T-cell (primary cell): Measurements from ENCODE around the gene PLAAT4. TPM values are rescaled to one million over a fixed set of nuclear protein-coding genes. Genes with fewer than 3 reads are reported as not detected.

Source experiments
- ATAC-seq, 4 experiments: fragments of 200-7000 bp in 3 of 4; fragments of 150-1000 bp in 1 of 4; cut with Tn5 transposase; replicated peaks in 1 of 4; 1 replicate in 3 of 4; 2 replicates in 1 of 4; pipeline ENCODE4 v1.10.0; 2021; ENCODE audit warnings: moderate library complexity in 3 of 4, mild to moderate bottlenecking in 2 of 4, moderate number of reproducible peaks in 1 of 4
- CTCF ChIA-PET, 2 donors: fragments of 300-600 bp; sonication (Branson Sonifier 250); formaldehyde crosslinking; loops; one replicate each; lab custom pipeline; 2022; ENCODE audit warnings: antibody characterized with exemption in 2 of 2; lab: Charles Lee
- POLR2A ChIA-PET, 2 donors: fragments of 300-600 bp; sonication (Branson Sonifier 250); formaldehyde crosslinking; loops; one replicate each; lab custom pipeline; 2022; ENCODE audit warnings: antibody characterized with exemption in 2 of 2; lab: Charles Lee
- DNase-seq, 35 experiments: peaks; one replicate each; pipeline versions ENCODE4 v3.0.0 to v3.0.0-alpha.2; 2013 to 2023
- H3K27ac ChIP-seq: one replicate; pipeline ENCODE4 v1.5.1; 2013; ENCODE audit warnings: low read length
- H3K27me3 ChIP-seq, 2 experiments: replicated peaks in 1 of 2; 1 replicate in 1 of 2; 2 replicates in 1 of 2; pipeline versions ENCODE4 v1.6.1 to v1.7.0; 2013; ENCODE audit warnings: low read length in 1 of 2, mixed read lengths in 1 of 2; ENCODE audit not compliant: control insufficient read depth in 2 of 2, insufficient read depth in 2 of 2; ENCODE audit errors: extremely low read depth in 1 of 2
- H3K36me3 ChIP-seq, 2 donors: 1 replicate in 1 of 2; 2 replicates in 1 of 2; pipeline versions ENCODE4 v1.6.1 to v1.7.0; 2013; ENCODE audit warnings: low read length in 1 of 2; ENCODE audit not compliant: control insufficient read depth in 2 of 2, insufficient read depth in 1 of 2; ENCODE audit errors: extremely low read depth in 1 of 2
- H3K4me1 ChIP-seq, 2 experiments: 1 replicate in 1 of 2; 2 replicates in 1 of 2; pipeline versions ENCODE4 v1.6.1 to v1.7.0; 2013; ENCODE audit warnings: low read length in 2 of 2, mixed read lengths in 1 of 2; ENCODE audit not compliant: insufficient read depth in 2 of 2, control insufficient read depth in 1 of 2; ENCODE audit errors: extremely low read depth in 1 of 2
- H3K4me3 ChIP-seq, 2 donors: 1 replicate in 1 of 2; 2 replicates in 1 of 2; pipeline versions ENCODE4 v1.5.1 to v1.7.0; 2013; ENCODE audit warnings: mild to moderate bottlenecking in 2 of 2, low read length in 1 of 2, moderate library complexity in 1 of 2; ENCODE audit not compliant: control insufficient read depth in 1 of 2; ENCODE audit errors: extremely low read depth in 1 of 2
- H3K9me3 ChIP-seq: 2 replicates; pipeline ENCODE4 v1.7.0; 2013
- H3K27ac Mint-ChIP-seq, 2 donors: one replicate each; pipeline ENCODE4 v1.8.0; 2020 to 2021; ENCODE audit warnings: mild to moderate bottlenecking in 2 of 2, mixed read lengths in 2 of 2
- H3K27me3 Mint-ChIP-seq, 2 donors: one replicate each; pipeline ENCODE4 v1.8.0; 2021 to 2022; ENCODE audit warnings: mixed read lengths in 2 of 2
- H3K36me3 Mint-ChIP-seq: one replicate; pipeline ENCODE4 v1.8.0; 2021; ENCODE audit warnings: mixed read lengths
- H3K4me1 Mint-ChIP-seq, 3 donors: one replicate each; pipeline ENCODE4 v1.8.0; 2020 to 2022; ENCODE audit warnings: mixed read lengths in 3 of 3, mild to moderate bottlenecking in 1 of 3
- H3K4me3 Mint-ChIP-seq, 3 donors: one replicate each; pipeline ENCODE4 v1.8.0; 2020 to 2022; ENCODE audit warnings: mild to moderate bottlenecking in 3 of 3, mixed read lengths in 3 of 3, moderate library complexity in 3 of 3
- H3K9me3 Mint-ChIP-seq, 3 donors: one replicate each; pipeline ENCODE4 v1.8.0; 2020 to 2022; ENCODE audit warnings: mixed read lengths in 3 of 3
- WGBS: methylation state at CpG from one replicate; pipeline ENCODE4 v1.1.5; 2013; ENCODE audit warnings: missing lambda C conversion rate; ENCODE audit not compliant: insufficient coverage; 5-methylcytosine and 5-hydroxymethylcytosine counted together
- total RNA-seq, 35 experiments: library from RNA in 6 of 35; stranded (reverse) in 6 of 35; fragments of 120-200 nt in 1 of 35; gene quantifications; one replicate each; pipeline versions ENCODE4 v1.2.1 to v1.2.4 and lab custom pipeline; 2013 to 2026

The PLAAT4 gene
- total RNA-seq, 5 donors from 2014 or later (not counting 1 experiment from before 2014, with no cell fraction given), result 90.2 to 144 (median 126) TPM

DNA sequence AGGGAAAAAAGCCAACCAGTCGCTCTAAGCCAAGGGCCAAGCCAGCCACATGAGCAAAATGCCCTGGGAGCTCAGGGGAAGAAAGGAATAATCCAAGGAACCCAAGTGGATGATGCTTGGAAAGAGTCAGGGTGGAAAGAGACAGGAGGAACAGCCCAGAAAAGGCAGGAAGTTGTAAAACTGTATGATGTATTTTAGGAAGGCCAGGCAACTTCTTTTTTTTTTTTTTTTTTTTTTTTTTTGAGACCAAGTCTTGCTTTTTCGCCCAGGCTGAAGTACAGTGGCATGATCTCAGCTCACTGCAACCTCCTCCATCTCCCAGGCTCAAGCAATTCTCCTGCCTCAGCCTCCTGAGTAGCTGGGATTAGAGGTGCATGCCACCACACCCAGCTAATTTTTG, 29.1 kb upstream of the PLAAT4 start:
- Mint-ChIP-seq H3K4me3 (no peak overlapping the region), H3K36me3 (no peaks in the 10 kb centered on the region), H3K27me3 (no peaks in the 10 kb centered on the region), H3K27ac (no peak overlapping the region), H3K4me1 (peaks cover 1 to 17% (median 8%) of the 10 kb centered on the region in 3 donors), H3K9me3 (no peaks in the 10 kb centered on the region)
- peaks cover 0 to 8% of the 10 kb centered on the region in 2 experiments for H3K4me1 ChIP-seq
- POLR2A ChIA-PET, result no interaction called here
- H3K9me3 ChIP-seq, result no peaks in the 10 kb centered on the region
- no peak for DNase-seq
- no peak overlapping the region for H3K27ac ChIP-seq
- H3K27me3 ChIP-seq, result peaks cover 0 to 5% of the 10 kb centered on the region in 2 experiments
- H3K4me3 ChIP-seq, result no peak overlapping the region
- ATAC-seq, result no peak
- WGBS, result 86% methylated on average over 1 of the region's 2 CpGs
- CTCF ChIA-PET, result interaction anchor here in 1 of 2 donors (0.6 kb wide), 1 partner anchor 463 kb away, joined by 4 read pairs; no protein-coding TSS in a partner anchor
- no peaks in the 10 kb centered on the region for H3K36me3 ChIP-seq

DNA sequence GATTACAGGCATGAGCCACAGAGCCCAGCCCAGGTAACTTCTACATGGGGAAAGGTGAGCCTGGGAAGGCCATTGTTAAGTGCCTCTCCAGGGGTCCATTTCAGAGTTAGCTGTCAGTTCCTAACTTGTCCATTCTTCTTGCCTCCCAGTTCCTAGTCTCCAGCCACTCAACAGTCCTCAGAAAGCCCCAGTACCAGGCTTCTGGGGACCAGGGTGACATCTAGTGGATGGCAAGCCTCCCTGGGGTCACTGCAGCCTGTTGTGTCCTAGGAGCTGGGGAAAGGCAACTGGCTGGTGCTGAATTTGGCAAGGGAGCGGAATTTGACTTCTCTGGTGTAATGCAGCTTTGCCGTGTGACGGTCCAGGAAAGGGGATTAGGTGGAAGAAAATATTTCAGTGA, 28.6 kb upstream of the PLAAT4 start:
- no peak overlapping the region for H3K27ac Mint-ChIP-seq
- POLR2A ChIA-PET, result no interaction called here
- H3K9me3 Mint-ChIP-seq, result no peaks in the 10 kb centered on the region
- Histone ChIP-seq H3K4me3 (no peak overlapping the region), H3K9me3 (no peaks in the 10 kb centered on the region), H3K27ac (no peak overlapping the region), H3K36me3 (no peaks in the 10 kb centered on the region), H3K4me1 (peaks cover 0 to 7% of the 10 kb centered on the region in 2 experiments), H3K27me3 (peaks cover 0 to 5% of the 10 kb centered on the region in 2 experiments)
- H3K27me3 Mint-ChIP-seq, result no peaks in the 10 kb centered on the region
- ATAC-seq, result no peak
- H3K4me3 Mint-ChIP-seq, result no peak overlapping the region
- no peaks in the 10 kb centered on the region for H3K36me3 Mint-ChIP-seq
- peaks cover 0 to 15% (median 8%) of the 10 kb centered on the region in 3 donors for H3K4me1 Mint-ChIP-seq
- 100% methylated on average over 3 of the region's 3 CpGs for whole genome bisulfite sequencing
- CTCF ChIA-PET, result no interaction called here
- DNase-seq, result peak in 2 of 35 experiments; percentile 15 to 19

DNA sequence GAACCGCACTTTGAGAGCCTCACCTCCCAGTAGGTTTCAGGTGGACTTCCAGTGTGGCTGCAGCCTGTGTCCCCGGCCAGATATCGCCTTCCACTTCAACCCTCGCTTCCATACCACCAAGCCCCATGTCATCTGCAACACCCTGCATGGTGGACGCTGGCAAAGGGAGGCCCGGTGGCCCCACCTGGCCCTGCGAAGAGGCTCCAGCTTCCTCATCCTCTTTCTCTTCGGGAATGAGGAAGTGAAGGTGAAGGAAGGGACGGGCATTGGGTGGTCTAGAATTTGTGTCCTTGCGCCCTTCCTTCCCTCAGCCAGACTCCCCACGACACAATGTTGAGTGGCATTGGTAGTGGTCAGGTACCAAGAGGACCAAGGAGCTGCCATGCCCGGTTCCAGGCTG, 27.9 kb upstream of the PLAAT4 start:
- ATAC-seq (no peak), DNase-seq (no peak)
- peaks cover 0 to 5% of the 10 kb centered on the region in 2 experiments for H3K27me3 ChIP-seq
- WGBS, result 90% methylated on average over 4 of the region's 12 CpGs
- no peaks in the 10 kb centered on the region for H3K36me3 Mint-ChIP-seq
- no peaks in the 10 kb centered on the region for H3K9me3 ChIP-seq
- no peak overlapping the region for H3K27ac ChIP-seq
- peaks cover 0 to 7% of the 10 kb centered on the region in 2 experiments for H3K4me1 ChIP-seq
- no peak overlapping the region for H3K4me3 Mint-ChIP-seq
- ChIA-PET POLR2A (no interaction called here), CTCF (no interaction called here)
- no peak overlapping the region for H3K4me3 ChIP-seq
- H3K36me3 ChIP-seq, result no peaks in the 10 kb centered on the region
- H3K9me3 Mint-ChIP-seq, result no peaks in the 10 kb centered on the region
- H3K27ac Mint-ChIP-seq, result no peak overlapping the region
- H3K4me1 Mint-ChIP-seq, result peaks cover 0 to 14% (median 8%) of the 10 kb centered on the region in 3 donors
- H3K27me3 Mint-ChIP-seq, result no peaks in the 10 kb centered on the region

GRCh38 chr11:63510360-63511047, 26.1 kb upstream of the PLAAT4 start:
- peaks cover 0 to 7% of the 10 kb centered on the region in 2 experiments for H3K4me1 ChIP-seq
- no peaks in the 10 kb centered on the region for H3K36me3 Mint-ChIP-seq
- POLR2A ChIA-PET, result interaction anchor here in 1 of 2 donors (0.6 kb wide), 1 partner anchor 172 kb away, joined by 11 read pairs; no protein-coding TSS in a partner anchor
- DNase-seq (no peak), ATAC-seq (no peak)
- no peak overlapping the region for H3K27ac ChIP-seq
- no peaks in the 10 kb centered on the region for H3K27me3 Mint-ChIP-seq
- no peaks in the 10 kb centered on the region for H3K36me3 ChIP-seq
- H3K9me3 Mint-ChIP-seq, result no peaks in the 10 kb centered on the region
- 95% methylated on average over 5 of the region's 7 CpGs for WGBS
- no peak overlapping the region for H3K4me3 Mint-ChIP-seq
- H3K4me1 Mint-ChIP-seq, result peaks cover 0 to 11% (median 8%) of the 10 kb centered on the region in 3 donors
- CTCF ChIA-PET, result no interaction called here
- H3K4me3 ChIP-seq, result no peak overlapping the region
- H3K27ac Mint-ChIP-seq, result no peak overlapping the region
- H3K9me3 ChIP-seq, result no peaks in the 10 kb centered on the region
- peaks cover 0 to 5% of the 10 kb centered on the region in 2 experiments for H3K27me3 ChIP-seq

- H3K27me3 Mint-ChIP-seq, result no peaks in the 10 kb centered on the region
- POLR2A ChIA-PET, result interaction anchor here in 1 of 2 donors (0.7 kb wide), 1 partner anchor 1494 kb away, joined by 3 read pairs; no protein-coding TSS in a partner anchor
Measured at GRCh38 chr11:63511048-63511748, 25.4 kb upstream of the PLAAT4 start.

GRCh38 chr11:63512816-63513215, 23.8 kb upstream of the PLAAT4 start:
- H3K27ac ChIP-seq, result no peak overlapping the region
- Mint-ChIP-seq H3K9me3 (no peaks in the 10 kb centered on the region), H3K4me1 (peaks cover 0 to 6% (median 2%) of the 10 kb centered on the region in 3 donors), H3K27me3 (no peaks in the 10 kb centered on the region), H3K36me3 (no peaks in the 10 kb centered on the region), H3K27ac (no peak overlapping the region), H3K4me3 (no peak overlapping the region)
- H3K27me3 ChIP-seq, result peaks cover 0 to 5% of the 10 kb centered on the region in 2 experiments
- no peak for DNase-seq
- WGBS, result 97% methylated on average over 6 of the region's 7 CpGs
- no peaks in the 10 kb centered on the region for H3K9me3 ChIP-seq
- H3K4me1 ChIP-seq, result no peaks in the 10 kb centered on the region
- H3K4me3 ChIP-seq, result no peak overlapping the region
- no peaks in the 10 kb centered on the region for H3K36me3 ChIP-seq
- ChIA-PET POLR2A (no interaction called here), CTCF (no interaction called here)
- ATAC-seq, result no peak

More at GRCh38 chr11:63511048-63511748, 25.4 kb upstream of the PLAAT4 start:
- Histone ChIP-seq H3K36me3 (no peaks in the 10 kb centered on the region), H3K4me3 (no peak overlapping the region), H3K9me3 (no peaks in the 10 kb centered on the region), H3K4me1 (peaks cover 0 to 2% of the 10 kb centered on the region in 2 experiments), H3K27me3 (peaks cover 0 to 5% of the 10 kb centered on the region in 2 experiments), H3K27ac (no peak overlapping the region)
- DNase-seq (no peak), ATAC-seq (no peak)
- H3K4me1 Mint-ChIP-seq, result peaks cover 0 to 9% (median 4%) of the 10 kb centered on the region in 3 donors
- no peak overlapping the region for H3K27ac Mint-ChIP-seq
- H3K4me3 Mint-ChIP-seq, result no peak overlapping the region
- H3K36me3 Mint-ChIP-seq, result no peaks in the 10 kb centered on the region
- H3K9me3 Mint-ChIP-seq, result no peaks in the 10 kb centered on the region
- 91% methylated on average over 11 of the region's 11 CpGs for WGBS
- CTCF ChIA-PET, result no interaction called here
